Measurements from ENCODE around the gene PLAC8L1.

- no peak for TF ChIP-seq POLR2A (IDR thresholded peaks at IDR 0.05; ENCODE audit: low read depth, low read length)
- TF ChIP-seq CTCF (conservative IDR thresholded peaks at IDR 0.05; ENCODE audit: low read depth, low read length): no peak
- no peak for TF ChIP-seq RAD21 (IDR thresholded peaks at IDR 0.05; ENCODE audit: low read length)
- TF ChIP-seq BHLHE40 (IDR thresholded peaks at IDR 0.05; ENCODE audit: low read depth, low read length): no peak
- TF ChIP-seq RFX5 (IDR thresholded peaks at IDR 0.05; ENCODE audit: low read depth, low read length): no peak
- no peak for TF ChIP-seq CEBPB (IDR thresholded peaks at IDR 0.05; ENCODE audit: low read depth, low read length)
These were observed 12.9 kb upstream of the PLAC8L1 start for GRCh38 chr5:146118322-146118721.

Measured in IMR-90 (cell line).